Natural killer cell (primary cell): ENCODE results near the gene SEMA3A. TPM values are rescaled to one million over a fixed set of nuclear protein-coding genes. Genes with fewer than 3 reads are reported as not detected.

ENCODE experiments used
- ATAC-seq, 3 donors: fragments of 150-1000 bp in 2 of 3; fragments of 200-7000 bp in 1 of 3; cut with Tn5 transposase; 1 replicate in 1 of 3; 2 replicates in 2 of 3; pipeline ENCODE4 v1.10.0; 2021; ENCODE audit warnings: mild to moderate bottlenecking in 2 of 3, moderate library complexity in 2 of 3
- DNase-seq, 2 donors: peaks; one replicate each; pipeline versions ENCODE4 v3.0.0 to v3.0.0-alpha.2; 2013 to 2021; ENCODE audit warnings: mixed read lengths in 1 of 2
- H3K27ac ChIP-seq: one replicate; pipeline ENCODE4 v1.5.1; 2013; ENCODE audit warnings: mild to moderate bottlenecking, low read length
- H3K27me3 ChIP-seq: one replicate; pipeline ENCODE4 v1.6.1; 2013; ENCODE audit warnings: low read length; ENCODE audit not compliant: control insufficient read depth, insufficient read depth
- H3K36me3 ChIP-seq: one replicate; pipeline ENCODE4 v1.6.1; 2013; ENCODE audit warnings: low read length; ENCODE audit not compliant: control insufficient read depth, insufficient read depth
- H3K4me1 ChIP-seq: one replicate; pipeline ENCODE4 v1.6.1; 2013; ENCODE audit warnings: low read length; ENCODE audit not compliant: control insufficient read depth, insufficient read depth
- H3K4me3 ChIP-seq: one replicate; pipeline ENCODE4 v1.5.1; 2013; ENCODE audit warnings: low read length
- H3K9me3 ChIP-seq: one replicate; pipeline ENCODE4 v1.6.1; 2013; ENCODE audit warnings: low read length; ENCODE audit not compliant: control insufficient read depth, insufficient read depth
- H3K27ac Mint-ChIP-seq, 2 donors: one replicate each; pipeline ENCODE4 v1.8.0; 2022; ENCODE audit warnings: mild to moderate bottlenecking in 2 of 2, mixed read lengths in 2 of 2, moderate library complexity in 1 of 2
- H3K27me3 Mint-ChIP-seq, 2 donors: one replicate each; pipeline ENCODE4 v1.8.0; 2022; ENCODE audit warnings: low read depth in 2 of 2, mixed read lengths in 2 of 2
- H3K36me3 Mint-ChIP-seq: one replicate; pipeline ENCODE4 v1.8.0; 2022; ENCODE audit warnings: mixed read lengths
- H3K4me1 Mint-ChIP-seq, 2 donors: one replicate each; pipeline ENCODE4 v1.8.0; 2022; ENCODE audit warnings: mixed read lengths in 2 of 2
- H3K4me3 Mint-ChIP-seq: one replicate; pipeline ENCODE4 v1.8.0; 2022; ENCODE audit warnings: mild to moderate bottlenecking, moderate library complexity, mixed read lengths
- H3K9me3 Mint-ChIP-seq, 2 donors: one replicate each; pipeline ENCODE4 v1.8.0; 2022; ENCODE audit warnings: mixed read lengths in 2 of 2
- WGBS: methylation state at CpG from one replicate; pipeline ENCODE4 v1.1.7; 2013; ENCODE audit warnings: missing lambda C conversion rate; ENCODE audit not compliant: insufficient coverage; 5-methylcytosine and 5-hydroxymethylcytosine counted together
- intact Hi-C: fragments of 100-400 bp; cut with micrococcal nuclease; formaldehyde crosslinking; loops from one replicate; pipeline ENCODE4 v1.14.2; 2022
- total RNA-seq, 4 donors: library from RNA; stranded (reverse); fragments of 120-200 nt in 1 of 4; gene quantifications; one replicate each; pipeline versions ENCODE4 v1.2.3 to v1.2.4, GENCODE V29; 2013 to 2022
- TF ChIP-seq, protein P1 (sequence below): fragments of 200-600 bp; IDR thresholded peaks from one replicate; pipeline ENCODE4 v1.8.0; 2022; ENCODE audit warnings: antibody characterized with exemption

Gene SEMA3A
- total RNA-seq, 3 donors from 2014 or later (not counting 1 experiment from before 2014, with no cell fraction given): 0.13 to 0.21 TPM; not detected in 1

DNA sequence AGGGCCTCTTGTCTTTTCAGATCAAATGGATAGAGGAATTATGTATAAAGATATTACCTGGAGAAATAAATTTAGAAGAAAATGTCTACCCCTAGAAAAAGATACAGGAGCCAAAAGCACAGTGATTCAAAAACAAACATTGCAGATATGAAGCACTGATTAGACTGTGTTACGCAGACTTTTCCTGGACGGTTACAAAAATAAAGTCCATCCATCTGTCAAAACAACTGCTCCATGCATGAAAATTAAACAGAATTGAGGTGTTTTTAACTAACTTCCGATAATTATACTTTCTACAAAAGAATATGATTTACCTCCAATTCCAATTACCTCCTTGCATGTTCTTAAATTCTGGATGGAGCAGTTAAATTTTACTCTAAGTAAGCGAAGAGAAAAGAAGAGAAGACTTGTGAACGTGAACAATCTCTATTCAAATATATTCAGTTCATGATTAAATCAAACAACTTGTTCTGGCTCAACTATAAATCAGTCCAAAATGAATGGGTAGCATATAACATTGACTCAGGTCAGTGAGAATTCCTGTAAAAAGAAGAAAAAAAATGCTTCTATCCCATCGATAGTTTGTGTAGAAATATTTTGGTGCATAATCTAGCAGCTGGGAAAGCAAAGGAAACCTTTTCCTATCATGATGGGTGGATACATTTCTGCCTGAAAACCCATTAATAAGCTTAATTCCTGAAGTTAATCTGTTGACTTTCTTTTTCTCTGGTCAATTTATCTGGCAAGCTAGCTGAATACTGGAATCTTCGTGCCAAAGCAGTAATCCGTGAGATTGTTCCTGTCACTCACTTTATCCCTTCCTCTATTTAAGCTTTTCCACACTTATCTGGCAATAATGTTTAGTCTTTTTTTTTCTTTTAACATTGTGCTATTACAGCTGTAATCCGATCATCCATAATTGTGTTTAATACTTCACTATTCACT is 80.4 kb downstream of the SEMA3A start:
- Mint-ChIP-seq H3K9me3 (peaks cover 2 to 3% of the 10 kb centered on the region in 2 donors), H3K4me3 (no peak overlapping the region)
- WGBS: 92% methylated on average over 5 of the region's 9 CpGs

GRCh38 chr7:84113286-84113685 is 81.3 kb downstream of the SEMA3A start:
- Mint-ChIP-seq H3K4me3 (no peak overlapping the region), H3K36me3 (no peaks in the 10 kb centered on the region), H3K9me3 (peaks cover 0 to 2% of the 10 kb centered on the region in 2 donors), H3K4me1 (no peaks in the 10 kb centered on the region), H3K27me3 (no peaks in the 10 kb centered on the region), H3K27ac (no peak overlapping the region)
- WGBS: 80% methylated on average over 1 of the region's 2 CpGs
- intact Hi-C loops: no loop called here
- no peak for DNase-seq
- H3K4me1 ChIP-seq: no peaks in the 10 kb centered on the region
- no peaks in the 10 kb centered on the region for H3K9me3 ChIP-seq
- ATAC-seq: no peak
- no peak overlapping the region for H3K27ac ChIP-seq
- H3K4me3 ChIP-seq: no peak overlapping the region
- H3K27me3 ChIP-seq: no peaks in the 10 kb centered on the region
- no peaks in the 10 kb centered on the region for H3K36me3 ChIP-seq
- TF ChIP-seq, protein P1, sequence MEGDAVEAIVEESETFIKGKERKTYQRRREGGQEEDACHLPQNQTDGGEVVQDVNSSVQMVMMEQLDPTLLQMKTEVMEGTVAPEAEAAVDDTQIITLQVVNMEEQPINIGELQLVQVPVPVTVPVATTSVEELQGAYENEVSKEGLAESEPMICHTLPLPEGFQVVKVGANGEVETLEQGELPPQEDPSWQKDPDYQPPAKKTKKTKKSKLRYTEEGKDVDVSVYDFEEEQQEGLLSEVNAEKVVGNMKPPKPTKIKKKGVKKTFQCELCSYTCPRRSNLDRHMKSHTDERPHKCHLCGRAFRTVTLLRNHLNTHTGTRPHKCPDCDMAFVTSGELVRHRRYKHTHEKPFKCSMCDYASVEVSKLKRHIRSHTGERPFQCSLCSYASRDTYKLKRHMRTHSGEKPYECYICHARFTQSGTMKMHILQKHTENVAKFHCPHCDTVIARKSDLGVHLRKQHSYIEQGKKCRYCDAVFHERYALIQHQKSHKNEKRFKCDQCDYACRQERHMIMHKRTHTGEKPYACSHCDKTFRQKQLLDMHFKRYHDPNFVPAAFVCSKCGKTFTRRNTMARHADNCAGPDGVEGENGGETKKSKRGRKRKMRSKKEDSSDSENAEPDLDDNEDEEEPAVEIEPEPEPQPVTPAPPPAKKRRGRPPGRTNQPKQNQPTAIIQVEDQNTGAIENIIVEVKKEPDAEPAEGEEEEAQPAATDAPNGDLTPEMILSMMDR: no peak

More for the DNA sequence above, 80.4 kb downstream of the SEMA3A start:
- H3K4me3 ChIP-seq: no peak overlapping the region
- TF ChIP-seq, protein P1: no peak
- ATAC-seq: no peak
- H3K36me3 Mint-ChIP-seq: no peaks in the 10 kb centered on the region
- no peak overlapping the region for H3K27ac ChIP-seq
- no peak for DNase-seq
- no peaks in the 10 kb centered on the region for H3K4me1 Mint-ChIP-seq
- H3K27ac Mint-ChIP-seq: no peak overlapping the region
- no peaks in the 10 kb centered on the region for H3K4me1 ChIP-seq
- H3K36me3 ChIP-seq: no peaks in the 10 kb centered on the region
- H3K27me3 ChIP-seq: no peaks in the 10 kb centered on the region
- intact Hi-C loops: no loop called here
- H3K9me3 ChIP-seq: no peaks in the 10 kb centered on the region
- no peaks in the 10 kb centered on the region for H3K27me3 Mint-ChIP-seq

DNA sequence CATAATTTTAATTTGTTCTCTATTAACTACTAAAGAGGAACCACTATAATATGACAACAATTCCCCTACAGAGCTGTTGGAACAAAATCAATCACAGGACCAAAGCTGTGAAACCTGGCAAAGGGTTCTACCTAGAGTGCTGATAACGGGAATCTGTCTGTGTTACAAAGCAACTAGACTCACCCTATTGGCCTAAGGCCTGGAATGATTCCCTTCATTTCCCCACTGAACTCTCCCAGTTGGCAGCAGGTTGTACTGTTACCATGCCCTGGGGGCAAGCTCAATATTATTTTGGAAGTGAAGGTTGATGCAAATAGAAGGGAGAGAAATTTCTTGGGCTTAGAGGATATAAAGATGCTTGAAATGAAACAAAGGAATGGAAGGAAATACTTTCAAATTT is 81.8 kb downstream of the SEMA3A start:
- no peak overlapping the region for H3K27ac ChIP-seq

More for the DNA sequence above, 81.8 kb downstream of the SEMA3A start:
- Mint-ChIP-seq H3K4me3 (no peak overlapping the region), H3K27ac (no peak overlapping the region), H3K36me3 (no peaks in the 10 kb centered on the region), H3K9me3 (peaks cover 0 to 2% of the 10 kb centered on the region in 2 donors), H3K4me1 (no peaks in the 10 kb centered on the region), H3K27me3 (no peaks in the 10 kb centered on the region)
- Histone ChIP-seq H3K4me1 (no peaks in the 10 kb centered on the region), H3K27me3 (no peaks in the 10 kb centered on the region), H3K9me3 (no peaks in the 10 kb centered on the region), H3K36me3 (no peaks in the 10 kb centered on the region), H3K4me3 (no peak overlapping the region)
- intact Hi-C loops: no loop called here
- TF ChIP-seq, protein P1: no peak
- no peak for DNase-seq
- ATAC-seq: no peak
- WGBS: 71% methylated on average over 1 of the region's 1 CpG
